UCSD-AML1 (cell line): ENCODE measurements around the gene FKBP1B.
"Not testable (repeated sequence)": the region's sequence is repeated elsewhere in the genome, so short reads cannot be mapped to it uniquely, and the experiment has no call there.

Source experiments
- DNase-seq: peaks from one replicate; lab custom pipeline; 2025; ENCODE audit not compliant: unreplicated experiment; lab: John Stamatoyannopoulos, UW

FKBP1B gene

DNA sequence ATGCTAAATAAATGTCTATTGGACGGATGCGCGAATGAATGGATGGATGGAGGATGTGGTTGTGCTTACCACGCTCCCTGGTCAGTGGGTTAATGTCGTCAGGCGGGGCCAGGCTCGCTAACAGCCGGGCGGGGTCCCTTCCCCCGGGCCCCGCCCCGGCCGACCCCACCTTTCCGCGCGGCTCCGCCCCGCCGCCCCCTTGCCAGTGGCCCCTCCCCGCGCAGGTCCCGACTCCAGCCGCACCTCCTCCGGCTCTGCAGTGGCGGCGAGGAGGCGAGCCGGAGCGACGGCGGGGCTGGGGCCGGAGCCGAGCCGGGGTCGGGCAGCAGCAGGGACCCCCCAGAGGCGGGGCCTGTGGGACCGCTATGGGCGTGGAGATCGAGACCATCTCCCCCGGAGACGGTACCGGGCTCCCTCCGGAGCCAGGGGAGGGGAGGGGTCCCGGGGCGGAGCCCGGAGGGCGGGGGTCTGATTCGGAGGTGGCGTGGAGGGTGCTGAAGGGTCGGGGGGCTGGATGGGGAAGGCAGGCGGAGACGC, at the start of gene FKBP1B:
TSS of gene FKBP1B (plus strand) at position 257 of the 537 bp plus-strand sequence. CDS start at position 366, 109 bp downstream.
- peak; percentile 45 for DNase-seq

GRCh38 chr2:24007693-24008092, 41.8 kb upstream of the FKBP1B start:
- no peak for DNase-seq

DNA sequence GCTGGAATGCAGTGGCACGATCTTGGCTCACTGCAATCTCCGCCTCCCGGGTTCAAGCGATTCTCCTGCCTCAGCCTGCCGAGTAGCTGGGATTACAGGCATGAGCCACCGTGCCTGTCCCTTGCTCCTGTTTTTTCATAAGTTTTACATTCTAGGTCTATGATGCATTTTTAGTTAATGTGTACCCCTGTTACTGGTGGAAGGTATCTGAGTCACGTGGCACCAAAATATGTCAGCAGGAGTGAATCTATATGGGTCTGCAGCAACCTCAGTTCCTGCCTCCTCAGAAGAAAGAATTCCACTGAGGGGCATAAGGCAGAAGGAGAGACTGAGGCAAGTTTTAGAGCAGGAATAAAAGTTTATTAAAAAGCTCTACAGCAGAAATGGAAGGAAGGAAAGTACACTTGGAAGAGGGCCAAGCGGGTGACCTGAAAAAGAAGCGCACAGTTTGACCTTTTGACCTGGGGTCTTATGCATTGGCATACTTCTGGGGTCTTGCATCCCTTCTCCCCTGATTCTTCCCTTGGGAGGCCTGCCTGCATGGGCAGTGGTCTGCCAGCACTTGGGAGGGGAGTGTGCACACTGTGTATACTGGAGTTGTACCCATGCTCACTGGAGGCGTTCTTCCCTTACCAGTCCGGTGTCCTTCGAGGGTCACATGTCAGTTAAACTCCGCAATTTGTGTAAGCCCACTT, 40.7 kb upstream of the FKBP1B start:
- no peak for DNase-seq

DNA sequence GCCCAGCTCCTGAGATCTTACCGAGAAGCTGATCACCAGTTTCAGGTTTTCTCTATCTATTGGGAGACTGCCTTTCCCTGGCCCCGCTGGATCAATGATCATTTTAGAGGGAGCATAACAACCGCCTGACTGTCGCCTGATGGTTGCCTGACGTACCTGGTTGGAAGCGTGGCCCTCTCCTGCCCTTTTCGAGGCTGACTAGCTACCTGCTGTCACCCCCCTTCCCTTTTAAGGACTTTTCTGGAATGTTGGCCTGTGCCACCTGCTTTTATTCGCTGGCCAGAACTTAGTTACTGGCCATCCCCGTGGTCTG, 40.2 kb upstream of the FKBP1B start:
- DNase-seq = no peak

DNA sequence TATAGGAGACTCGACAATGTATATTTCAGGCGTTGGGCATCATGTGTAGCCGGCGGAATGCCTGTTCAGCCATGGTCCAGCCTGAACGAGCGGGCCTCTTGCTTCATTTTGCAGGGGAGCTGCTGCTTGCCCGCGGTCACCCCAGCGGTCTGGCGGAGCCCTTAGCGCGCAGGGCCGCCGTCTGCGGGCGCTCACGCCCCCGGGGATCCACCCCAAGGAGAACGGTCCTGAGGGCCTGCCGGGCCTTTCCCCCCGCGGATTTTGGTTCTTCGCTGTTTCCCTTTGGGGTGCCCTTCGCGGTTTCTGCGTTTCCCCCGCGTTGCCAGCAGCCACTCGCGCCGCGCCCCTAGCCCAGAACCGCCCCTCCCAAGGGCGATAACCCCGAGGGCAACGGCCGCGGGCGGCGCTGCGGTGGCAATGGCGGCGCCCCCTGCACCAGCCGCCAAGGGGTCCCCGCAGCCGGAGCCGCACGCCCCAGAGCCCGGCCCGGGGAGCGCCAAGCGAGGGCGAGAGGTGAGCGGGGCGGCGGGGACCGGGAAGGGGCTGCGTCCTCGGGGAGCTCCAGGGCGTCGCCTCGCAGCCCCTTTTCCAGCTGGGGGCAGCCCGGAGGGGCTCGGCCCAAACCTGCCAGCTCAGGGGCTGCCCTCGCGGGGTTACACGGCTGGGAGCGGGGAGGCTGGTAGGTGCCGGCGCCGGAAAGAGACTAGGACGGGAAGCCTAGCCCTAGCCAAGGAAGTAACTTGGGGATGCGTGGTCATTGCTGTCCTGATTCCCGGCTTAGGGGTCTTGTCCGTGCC, 39.7 kb upstream of the FKBP1B start, which contains the start of gene MFSD2B:
TSS of gene MFSD2B (plus strand) at position 406 of the 797 bp plus-strand sequence. CDS start at position 418, 12 bp downstream.
- no peak for DNase-seq

DNA sequence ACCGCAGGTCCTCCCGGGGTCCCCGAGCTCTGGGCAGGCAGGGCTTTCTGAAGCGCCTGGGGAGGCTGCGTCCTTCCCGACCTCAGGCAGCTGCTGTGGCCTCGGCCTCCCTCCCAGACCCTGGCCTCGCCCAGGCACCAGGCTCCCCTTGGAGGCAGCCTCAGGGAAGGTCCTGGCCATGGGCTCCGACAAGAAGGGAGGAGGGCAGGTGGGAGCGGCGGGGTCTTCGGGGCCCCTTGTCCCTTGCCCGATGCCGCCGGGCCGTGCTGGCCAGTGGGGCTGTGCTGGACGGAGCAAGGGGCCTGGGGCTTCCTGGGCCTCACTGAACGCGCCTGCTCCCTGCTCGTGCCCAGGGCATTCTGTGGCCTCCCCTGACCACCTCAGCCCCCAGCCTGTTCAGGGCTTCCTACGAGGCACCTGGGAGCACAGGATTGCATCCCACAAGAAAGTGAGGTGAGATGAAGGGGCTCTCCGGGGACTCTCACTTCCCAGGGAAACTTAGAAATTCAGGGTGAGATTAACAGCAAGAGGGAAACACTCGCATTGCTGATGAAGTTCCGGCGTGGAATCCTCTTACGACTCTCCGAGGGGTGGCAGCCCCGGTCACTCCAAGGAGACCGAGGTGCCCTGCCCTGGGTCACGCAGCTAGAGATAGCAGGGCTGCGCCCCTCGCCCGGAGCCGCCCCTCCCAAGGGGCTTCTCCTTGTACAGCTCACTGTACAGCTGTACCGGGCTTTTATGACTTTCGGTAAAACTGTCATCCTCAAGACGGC, 38.9 kb upstream of the FKBP1B start:
- DNase-seq = no peak

GRCh38 chr2:24011250-24012104, 38.1 kb upstream of the FKBP1B start:
- DNase-seq = peak; percentile 45

DNA sequence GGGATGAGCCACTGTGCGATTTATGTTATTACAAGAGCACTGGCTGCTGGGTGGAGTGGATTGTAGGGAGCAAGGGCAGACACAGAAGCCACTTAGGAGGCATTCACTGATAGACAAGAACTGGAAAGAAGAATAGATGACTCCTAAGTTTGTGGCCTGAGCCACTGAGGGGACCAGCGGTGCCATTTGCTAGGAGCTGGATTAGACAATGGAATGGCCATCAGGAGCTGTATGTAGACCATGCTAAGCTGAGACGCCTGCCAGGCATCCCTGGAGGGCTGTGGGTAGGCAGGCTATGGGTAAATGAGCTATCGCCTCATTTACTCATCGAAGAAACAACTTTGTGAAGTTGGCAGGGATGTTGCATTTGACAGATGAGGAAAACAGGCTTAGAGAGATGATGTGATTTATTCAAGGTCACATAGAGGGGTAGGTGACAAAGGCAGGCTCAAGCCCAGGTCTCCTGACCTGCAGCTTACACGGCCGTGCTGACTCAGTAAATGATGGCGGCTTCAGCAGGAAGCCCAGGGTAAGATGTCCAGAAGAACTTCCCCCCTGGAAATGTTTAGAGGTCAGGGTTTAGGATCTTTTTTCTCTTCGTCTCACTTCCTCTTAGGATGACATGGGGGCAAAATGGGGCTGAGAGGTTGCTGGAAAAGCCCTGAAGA, 36.9 kb upstream of the FKBP1B start:
- DNase-seq = no peak

- DNase-seq = not testable (repeated sequence)
Measured at GRCh38 chr2:24014902-24015301, 34.6 kb upstream of the FKBP1B start.

- no peak for DNase-seq
Measured at GRCh38 chr2:24015562-24016375, 33.8 kb upstream of the FKBP1B start.

DNA sequence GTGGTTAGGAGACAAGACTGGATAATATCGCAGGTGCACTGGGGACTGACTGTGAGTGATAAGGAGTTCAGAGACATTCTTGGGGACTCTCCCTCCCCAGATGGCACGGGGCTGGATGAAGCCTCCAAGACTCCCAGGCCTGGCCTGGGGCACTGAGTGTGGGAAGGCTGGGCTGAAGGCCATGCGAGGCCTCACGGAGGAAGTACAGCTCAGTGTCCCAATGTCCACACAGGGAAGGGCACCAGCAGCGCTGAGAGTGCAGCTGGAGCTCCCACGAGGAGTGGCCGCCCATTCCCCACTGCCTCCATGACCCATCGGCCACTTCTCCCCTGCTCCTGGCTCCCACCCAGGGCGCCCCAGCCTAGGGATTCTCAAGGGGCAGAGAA, 33.2 kb upstream of the FKBP1B start:
- no peak for DNase-seq

- DNase-seq = no peak
Measured at GRCh38 chr2:24016853-24017703, 32.5 kb upstream of the FKBP1B start.

DNA sequence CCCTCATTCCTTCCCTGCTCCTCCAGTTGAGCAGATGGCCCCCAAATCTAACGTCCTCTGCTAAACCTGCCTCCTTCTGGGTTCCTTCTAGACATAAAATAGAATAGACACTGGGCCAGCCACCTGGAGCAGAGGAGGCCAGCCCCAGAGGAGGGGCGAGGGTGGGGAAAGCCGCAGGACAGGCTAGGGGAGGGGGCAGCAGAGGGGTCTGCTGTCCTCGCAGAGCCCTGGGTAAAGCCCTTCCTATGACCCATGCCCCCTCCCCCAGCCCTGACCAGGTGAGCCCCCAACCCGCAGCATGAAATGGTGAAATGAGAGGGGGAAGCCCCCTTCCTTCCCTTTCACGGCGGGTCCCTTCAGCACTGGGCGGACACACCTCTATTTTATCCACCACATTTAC, 31.8 kb upstream of the FKBP1B start:
- no peak for DNase-seq

DNA sequence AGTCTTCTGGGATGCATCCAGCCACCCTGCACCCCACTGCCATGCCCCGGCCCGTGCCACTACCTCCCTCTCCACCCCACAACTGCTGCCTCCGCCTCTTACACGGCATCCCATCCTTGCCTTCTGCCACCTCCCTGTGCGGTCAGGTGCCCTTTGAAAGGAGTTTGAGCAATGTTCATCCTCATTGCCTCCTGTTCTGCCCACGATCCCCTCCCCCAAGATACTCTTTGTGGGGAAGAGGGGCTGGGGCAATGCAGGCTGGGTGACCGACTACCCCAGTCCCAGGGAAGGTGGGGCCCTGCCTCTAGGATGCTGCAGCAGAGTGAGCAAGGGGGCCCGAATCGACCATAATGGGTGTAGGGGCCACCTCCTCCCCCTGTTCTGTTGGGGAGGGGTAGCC, 31.3 kb upstream of the FKBP1B start:
- DNase-seq = no peak

DNA sequence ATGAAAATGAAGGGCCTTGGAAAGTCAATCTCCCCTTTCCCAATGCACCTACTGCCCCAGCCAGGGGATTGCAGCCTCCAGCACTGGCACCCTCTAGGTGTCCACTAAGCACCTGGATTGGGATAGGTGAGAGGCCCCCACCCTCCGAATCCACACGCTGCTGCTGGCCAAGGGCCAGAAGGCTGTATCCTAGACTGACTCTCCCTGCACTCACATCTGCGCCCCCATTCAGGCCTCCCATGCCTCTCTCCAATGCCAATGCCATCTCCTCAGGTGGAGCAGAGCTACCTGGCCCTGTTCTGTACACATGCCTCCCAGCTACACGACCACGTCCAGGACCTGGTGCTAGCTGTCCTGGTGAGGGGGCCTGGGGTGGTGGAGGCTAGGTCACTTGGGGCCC, 29.8 kb upstream of the FKBP1B start:
- DNase-seq = no peak

- DNase-seq = no peak
Measured at GRCh38 chr2:24020244-24020643, 29.3 kb upstream of the FKBP1B start.

GRCh38 chr2:24021122-24021998, 28.2 kb upstream of the FKBP1B start:
- DNase-seq = peak; percentile 53
